GM19025 (cell line): ENCODE measurements around the gene OTOP1.
"Not testable (repeated sequence)": the region's sequence is repeated elsewhere in the genome, so short reads cannot be mapped to it uniquely, and the experiment has no call there.

Source experiments
- ATAC-seq: cut with Tn5 transposase; IDR thresholded peaks from one replicate; pipeline ENCODE4 v1.9.1; 2021; ENCODE audit warnings: mild to moderate bottlenecking, low read depth, moderate library complexity; ENCODE audit not compliant: unreplicated experiment

OTOP1 gene

DNA sequence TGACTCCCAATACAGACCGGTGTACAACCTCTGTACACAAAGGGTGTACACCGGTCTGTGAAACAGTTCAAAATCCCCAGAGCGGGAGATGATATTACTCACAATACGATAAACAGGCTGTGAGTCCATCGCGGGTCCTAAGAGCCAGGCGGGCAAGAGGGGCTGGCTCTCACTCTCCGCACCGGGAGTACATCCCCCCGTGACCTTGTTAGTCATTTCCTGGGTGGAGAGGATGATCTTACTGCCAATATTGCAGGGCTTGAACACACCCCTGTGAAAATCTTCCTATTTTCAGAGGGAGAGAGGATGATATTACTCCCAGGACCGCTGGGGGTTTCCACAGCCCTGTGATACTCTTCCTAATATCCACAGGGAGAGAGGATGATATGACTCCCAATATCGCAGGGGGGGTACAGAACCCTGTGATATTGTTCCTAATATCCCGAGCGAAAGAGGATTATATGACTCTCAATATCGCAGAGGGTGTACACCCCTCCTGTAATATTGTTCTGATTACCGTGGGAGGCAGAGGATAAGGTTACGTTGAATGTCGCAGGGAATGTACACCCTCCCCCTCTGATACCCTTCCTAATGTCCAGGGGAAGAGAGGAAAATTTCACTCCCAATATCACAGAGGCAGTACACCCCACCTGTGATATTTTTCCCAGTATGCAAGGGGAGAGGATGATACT lies 60.9 kb downstream of the OTOP1 start:
- not testable (repeated sequence) for ATAC-seq

DNA sequence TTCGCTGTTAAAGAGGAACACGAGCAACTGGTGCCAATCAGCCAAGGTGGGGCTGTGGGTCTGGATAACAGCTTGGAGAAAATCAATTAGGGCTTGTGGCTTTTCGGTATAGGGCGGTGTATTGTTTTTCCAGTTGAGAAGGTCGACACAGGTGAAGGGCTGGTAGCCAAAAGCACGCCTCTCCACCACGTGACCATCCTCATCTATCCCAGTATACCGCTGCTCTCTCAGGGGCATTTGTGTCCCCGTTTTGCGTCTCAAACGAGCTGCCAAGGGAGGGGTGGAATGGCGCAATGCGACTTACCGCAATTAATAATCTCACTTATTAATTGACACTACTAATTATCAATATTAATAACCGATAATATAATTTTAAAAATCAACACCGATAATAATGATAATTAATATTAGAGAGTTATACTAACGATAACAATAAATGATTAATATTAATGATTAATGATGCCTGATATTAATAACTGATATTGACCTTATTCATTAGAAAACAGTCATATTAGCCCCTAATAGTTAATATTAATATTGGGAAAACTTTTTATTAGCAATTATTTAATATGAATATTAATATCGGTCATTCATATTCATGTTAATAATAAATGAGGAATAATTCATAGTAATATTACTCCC lies 62.1 kb downstream of the OTOP1 start:
- ATAC-seq, result not testable (repeated sequence)

DNA sequence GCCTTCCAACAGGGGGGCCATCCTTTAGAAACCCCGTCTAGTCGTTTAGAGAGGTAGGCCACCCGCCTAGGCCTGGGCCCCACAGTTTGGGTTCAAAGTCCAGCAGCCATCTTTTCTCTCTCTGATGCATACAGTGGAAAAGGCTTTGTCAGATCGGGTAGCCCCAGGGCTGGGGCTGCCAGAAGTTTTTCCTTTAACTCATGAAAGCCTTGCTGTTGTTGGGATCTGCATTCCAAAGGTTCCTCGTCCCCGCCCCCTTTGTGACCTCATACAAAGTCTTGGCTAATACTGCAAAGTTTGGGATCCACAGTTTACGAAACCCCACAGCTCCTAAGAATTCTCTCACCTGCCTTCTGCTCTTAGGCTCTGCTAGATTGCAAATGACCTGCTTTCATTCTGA lies 64.5 kb downstream of the OTOP1 start:
- ATAC-seq, result not testable (repeated sequence)

DNA sequence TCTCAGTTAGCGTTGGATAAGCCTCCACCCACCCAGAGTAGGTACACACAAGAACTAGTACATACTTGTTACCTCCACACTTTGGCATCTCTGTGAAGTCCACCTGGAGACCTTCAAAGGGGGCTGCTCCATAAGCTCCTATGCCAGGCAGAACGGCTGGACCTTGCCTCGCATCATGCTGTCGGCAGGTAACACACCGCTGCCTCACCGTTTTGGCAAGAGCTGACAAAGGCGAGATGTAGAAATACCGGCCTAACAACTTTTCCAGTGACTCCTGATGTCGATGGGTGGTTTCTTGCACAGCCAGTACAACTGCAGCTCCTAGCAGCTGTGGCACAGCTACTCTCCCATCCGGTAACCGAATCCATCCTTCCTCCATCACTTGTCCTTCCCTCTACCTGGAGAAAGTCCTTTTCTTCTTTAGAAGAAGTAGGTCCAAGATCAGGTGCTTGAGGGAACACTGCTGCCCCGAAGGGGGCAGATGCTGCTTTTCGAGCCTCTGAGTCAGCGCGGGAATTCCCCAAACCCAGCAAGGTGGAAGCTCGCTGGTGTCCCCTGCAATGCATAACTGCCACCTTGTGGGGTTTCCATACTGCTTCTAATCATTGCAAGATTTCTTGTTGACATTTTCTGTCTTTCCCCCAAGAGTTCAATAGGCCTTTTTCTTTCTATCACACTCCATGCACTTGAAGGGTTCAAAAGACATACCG lies 65.6 kb downstream of the OTOP1 start:
- not testable (repeated sequence) for ATAC-seq

DNA sequence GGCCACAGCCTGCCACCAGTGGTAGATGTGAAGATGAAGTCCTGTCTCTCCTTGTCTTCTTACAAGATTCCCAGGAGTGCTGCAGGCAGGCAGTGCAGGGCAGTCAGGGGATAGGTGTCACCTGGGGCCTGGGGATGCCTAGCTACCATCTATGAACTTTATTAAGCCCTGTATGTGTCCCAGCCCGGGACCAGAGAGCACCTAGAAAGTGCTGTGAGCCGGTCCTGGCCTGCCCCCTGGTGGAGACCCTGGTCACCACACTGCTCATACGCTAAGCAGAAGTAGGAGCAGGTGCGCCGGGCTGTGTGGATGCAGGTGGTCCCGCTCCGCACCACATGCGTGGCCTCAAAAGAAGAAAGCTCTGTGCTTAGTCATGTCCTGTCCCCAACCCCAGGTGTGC lies 81.1 kb downstream of the OTOP1 start:
- not testable (repeated sequence) for ATAC-seq

DNA sequence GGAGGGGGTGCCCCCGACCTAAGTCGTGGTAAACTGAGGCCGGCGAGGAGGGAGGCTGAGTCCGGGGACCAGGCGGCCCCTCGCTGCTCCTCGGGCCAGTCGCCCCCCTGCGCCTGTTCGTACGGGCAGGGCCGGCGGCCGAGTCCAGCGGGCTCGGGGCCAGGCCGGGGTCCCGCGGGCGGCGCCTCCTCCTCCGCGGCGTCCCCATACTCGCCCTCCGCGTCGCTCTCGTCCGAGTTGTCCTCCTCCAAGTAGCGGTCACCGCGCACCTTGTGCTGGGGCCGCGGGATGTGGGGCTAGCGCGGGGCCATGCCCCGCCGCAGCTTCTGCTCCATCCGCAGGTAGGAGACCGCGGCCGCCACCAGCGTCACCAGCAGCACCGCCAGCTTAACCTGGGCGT lies 83.4 kb downstream of the OTOP1 start:
- not testable (repeated sequence) for ATAC-seq

DNA sequence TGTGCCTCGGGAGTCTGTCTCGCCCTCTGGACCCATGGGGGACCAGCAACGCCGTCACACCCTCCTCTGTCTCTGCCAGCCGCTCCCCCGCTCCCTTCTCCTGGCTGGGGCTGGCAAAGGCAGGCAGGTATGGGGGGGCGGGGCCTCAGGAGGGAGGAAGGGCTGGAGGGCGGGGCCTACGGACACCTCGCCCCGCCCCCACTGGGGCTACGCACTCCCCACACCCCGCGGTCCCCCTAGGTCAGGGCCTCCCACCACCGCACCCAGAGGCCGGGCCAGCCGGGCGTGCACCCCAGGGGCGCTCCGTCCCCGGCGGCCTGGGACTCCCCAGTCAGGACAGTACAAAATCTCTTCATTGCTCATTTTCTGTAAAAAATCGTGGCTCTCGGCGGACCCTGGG lies 84.0 kb downstream of the OTOP1 start:
- not testable (repeated sequence) for ATAC-seq

DNA sequence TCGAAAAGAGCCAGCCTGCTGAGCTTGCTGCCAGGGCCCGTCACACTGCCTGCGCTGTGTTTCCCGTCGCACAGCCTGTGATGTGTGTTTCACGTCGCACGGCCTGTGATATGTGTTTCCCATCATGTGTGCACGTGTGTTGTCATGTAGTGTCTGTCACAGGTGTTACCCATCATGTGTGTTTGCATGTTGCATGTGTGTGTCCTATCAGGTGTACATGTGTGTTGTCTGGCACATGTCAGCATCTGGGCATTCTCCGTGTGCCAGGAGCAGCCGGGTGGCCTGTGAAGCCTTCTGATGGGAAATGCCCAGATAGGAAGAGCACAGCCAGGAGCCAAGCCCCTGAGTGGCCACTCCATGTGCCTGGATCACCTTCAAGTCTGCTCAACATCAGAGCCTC lies 85.5 kb downstream of the OTOP1 start:
- ATAC-seq, result not testable (repeated sequence)
